ENCODE results near the gene CMKLR1. TPM values are rescaled to one million over a fixed set of nuclear protein-coding genes. Genes with fewer than 3 reads are reported as not detected.

The CMKLR1 gene
- total RNA-seq, 1 experiment from 2014 or later, result 0.24 TPM

GRCh38 chr12:108257004-108257403 is 82.1 kb downstream of the CMKLR1 start:
- H3K4me1 ChIP-seq (ENCODE audit: insufficient read depth, low read length, poor library complexity, severe bottlenecking), result no peaks in the 10 kb centered on the region
- H3K9me3 ChIP-seq (ENCODE audit: low read depth, low read length, poor library complexity, severe bottlenecking), result peaks cover 22% of the 10 kb centered on the region
- no peak for DNase-seq (ENCODE audit: low spot score)
- no peak overlapping the region for H3K4me3 ChIP-seq (ENCODE audit: low read depth, low read length, poor library complexity, severe bottlenecking)
- H3K27me3 ChIP-seq (replicated peaks; ENCODE audit: insufficient read depth, low read depth, low read length, poor library complexity), result peaks cover 66% of the 10 kb centered on the region
- H3K27ac ChIP-seq (ENCODE audit: low read depth, low read length, poor library complexity, severe bottlenecking), result no peak overlapping the region
- POLR2A ChIA-PET (ENCODE audit: low non-redundant PET), result no interaction called here
- CTCF ChIA-PET, result no interaction called here
- intact Hi-C loops (cut with micrococcal nuclease; ENCODE audit: unreplicated experiment), result loop anchor here (10.0 kb wide), 1 partner anchor 198 kb away; no protein-coding TSS in a partner anchor
- no peaks in the 10 kb centered on the region for H3K36me3 ChIP-seq (ENCODE audit: insufficient read depth, low read length, poor library complexity, severe bottlenecking)
- BruUV-seq (replicated peaks), result no TSS peak
- TF ChIP-seq, protein P1, sequence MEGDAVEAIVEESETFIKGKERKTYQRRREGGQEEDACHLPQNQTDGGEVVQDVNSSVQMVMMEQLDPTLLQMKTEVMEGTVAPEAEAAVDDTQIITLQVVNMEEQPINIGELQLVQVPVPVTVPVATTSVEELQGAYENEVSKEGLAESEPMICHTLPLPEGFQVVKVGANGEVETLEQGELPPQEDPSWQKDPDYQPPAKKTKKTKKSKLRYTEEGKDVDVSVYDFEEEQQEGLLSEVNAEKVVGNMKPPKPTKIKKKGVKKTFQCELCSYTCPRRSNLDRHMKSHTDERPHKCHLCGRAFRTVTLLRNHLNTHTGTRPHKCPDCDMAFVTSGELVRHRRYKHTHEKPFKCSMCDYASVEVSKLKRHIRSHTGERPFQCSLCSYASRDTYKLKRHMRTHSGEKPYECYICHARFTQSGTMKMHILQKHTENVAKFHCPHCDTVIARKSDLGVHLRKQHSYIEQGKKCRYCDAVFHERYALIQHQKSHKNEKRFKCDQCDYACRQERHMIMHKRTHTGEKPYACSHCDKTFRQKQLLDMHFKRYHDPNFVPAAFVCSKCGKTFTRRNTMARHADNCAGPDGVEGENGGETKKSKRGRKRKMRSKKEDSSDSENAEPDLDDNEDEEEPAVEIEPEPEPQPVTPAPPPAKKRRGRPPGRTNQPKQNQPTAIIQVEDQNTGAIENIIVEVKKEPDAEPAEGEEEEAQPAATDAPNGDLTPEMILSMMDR (conservative IDR thresholded peaks at IDR 0.05; ENCODE audit: low read depth, low read length), result no peak
- TF ChIP-seq EZH2 (IDR thresholded peaks at IDR 0.05; ENCODE audit: borderline replicate concordance, low read depth, low read length, poor library complexity, severe bottlenecking), result no peak

DNA sequence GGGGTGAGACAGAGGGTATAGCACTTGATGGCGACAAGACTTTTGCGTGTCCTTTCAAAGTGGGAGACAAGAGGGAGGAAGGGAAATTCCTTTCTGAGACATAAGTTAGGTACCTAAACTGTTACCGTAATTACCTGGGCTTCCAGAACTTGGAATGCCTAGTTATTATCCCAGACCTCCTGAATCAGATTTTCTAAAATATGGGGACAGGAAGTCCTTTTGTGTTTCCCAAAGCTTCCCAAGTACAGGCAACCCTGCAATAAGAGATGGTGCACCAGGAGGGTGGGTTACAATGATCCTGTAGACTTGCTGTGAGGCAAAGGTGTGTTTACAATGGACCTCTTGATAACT is 83.9 kb downstream of the CMKLR1 start:
- peaks cover 7% of the 10 kb centered on the region for H3K9me3 ChIP-seq (ENCODE audit: low read depth, low read length, poor library complexity, severe bottlenecking)
- BruUV-seq (replicated peaks), result no TSS peak
- peaks cover 68% of the 10 kb centered on the region for H3K27me3 ChIP-seq (replicated peaks; ENCODE audit: insufficient read depth, low read depth, low read length, poor library complexity)
- POLR2A ChIA-PET (ENCODE audit: low non-redundant PET), result no interaction called here
- CTCF ChIA-PET, result no interaction called here
- TF ChIP-seq, protein P1 (conservative IDR thresholded peaks at IDR 0.05; ENCODE audit: low read depth, low read length), result no peak
- TF ChIP-seq EZH2 (IDR thresholded peaks at IDR 0.05; ENCODE audit: borderline replicate concordance, low read depth, low read length, poor library complexity, severe bottlenecking), result no peak
- intact Hi-C loops (cut with micrococcal nuclease; ENCODE audit: unreplicated experiment), result loop anchor here (10.0 kb wide), 1 partner anchor 200 kb away; no protein-coding TSS in a partner anchor
- no peak overlapping the region for H3K4me3 ChIP-seq (ENCODE audit: low read depth, low read length, poor library complexity, severe bottlenecking)
- H3K36me3 ChIP-seq (ENCODE audit: insufficient read depth, low read length, poor library complexity, severe bottlenecking), result no peaks in the 10 kb centered on the region
- DNase-seq (ENCODE audit: low spot score), result no peak
- no peak overlapping the region for H3K27ac ChIP-seq (ENCODE audit: low read depth, low read length, poor library complexity, severe bottlenecking)
- H3K4me1 ChIP-seq (ENCODE audit: insufficient read depth, low read length, poor library complexity, severe bottlenecking), result no peaks in the 10 kb centered on the region

- Histone ChIP-seq H3K36me3 (ENCODE audit: insufficient read depth, low read length, poor library complexity, severe bottlenecking) (no peaks in the 10 kb centered on the region), H3K4me3 (ENCODE audit: low read depth, low read length, poor library complexity, severe bottlenecking) (no peak overlapping the region), H3K27me3 (replicated peaks; ENCODE audit: insufficient read depth, low read depth, low read length, poor library complexity) (peaks cover 67% of the 10 kb centered on the region), H3K9me3 (ENCODE audit: low read depth, low read length, poor library complexity, severe bottlenecking) (peaks cover 2% of the 10 kb centered on the region), H3K27ac (ENCODE audit: low read depth, low read length, poor library complexity, severe bottlenecking) (no peak overlapping the region), H3K4me1 (ENCODE audit: insufficient read depth, low read length, poor library complexity, severe bottlenecking) (no peaks in the 10 kb centered on the region)
- TF ChIP-seq EZH2 (IDR thresholded peaks at IDR 0.05; ENCODE audit: borderline replicate concordance, low read depth, low read length, poor library complexity, severe bottlenecking), result no peak
- intact Hi-C loops (cut with micrococcal nuclease; ENCODE audit: unreplicated experiment), result loop anchor here (10.0 kb wide), 1 partner anchor 200 kb away; no protein-coding TSS in a partner anchor
- ChIA-PET CTCF (no interaction called here), POLR2A (ENCODE audit: low non-redundant PET) (no interaction called here)
- no TSS peak for BruUV-seq (replicated peaks)
- no peak for DNase-seq (ENCODE audit: low spot score)
Observed at GRCh38 chr12:108254517-108255251, 84.4 kb downstream of the CMKLR1 start.

All from A673 (cell line).